ENCODE measurements around the gene SV2A. TPM values are rescaled to one million over a fixed set of nuclear protein-coding genes. Genes with fewer than 3 reads are reported as not detected.

The SV2A gene
- polyA plus RNA-seq, 1 donor (not counting 4 experiments of a cell fraction or from before 2014, with no cell fraction given): 0.28 TPM

GRCh38 chr1:149903836-149904491 is 13.7 kb downstream of the SV2A start:
- no peaks in the 10 kb centered on the region for H3K9me3 ChIP-seq (ENCODE audit: control insufficient read depth, low read depth, low read length)
- TF ChIP-seq EZH2 (IDR thresholded peaks at IDR 0.05; ENCODE audit: low read length): no peak
- no peak for TF ChIP-seq CTCF (optimal IDR thresholded peaks at IDR 0.05 in 1 of 3, IDR thresholded peaks at IDR 0.05 in 1 of 3, conservative IDR thresholded peaks at IDR 0.05 in 1 of 3; ENCODE audit: extremely low read depth in 1 of 3, insufficient read depth in 2 of 3, low read length in 3 of 3)
- H3K27me3 ChIP-seq (ENCODE audit: control insufficient read depth, extremely low read depth, insufficient read depth, low read length): no peaks in the 10 kb centered on the region
- H3K9ac ChIP-seq (ENCODE audit: control insufficient read depth, extremely low read depth, insufficient read depth, low read length): no peak overlapping the region
- no peaks in the 10 kb centered on the region for H3K36me3 ChIP-seq (ENCODE audit: control insufficient read depth in 2 of 2, extremely low read depth in 1 of 2, insufficient read depth in 2 of 2, low read length in 2 of 2)
- no peak overlapping the region for H3K27ac ChIP-seq (ENCODE audit: control insufficient read depth, insufficient read depth, low read length)
- H3K4me3 ChIP-seq (ENCODE audit: control insufficient read depth in 2 of 3, extremely low read depth in 1 of 3, insufficient read depth in 2 of 3, low read depth in 1 of 3, low read length in 3 of 3): no peak overlapping the region
- dilution Hi-C loops (cut with MboI; ENCODE audit: extremely low pct_ligation_motif_present, low sequenced_read_pairs): no loop called here
- H4K20me1 ChIP-seq (ENCODE audit: control insufficient read depth, extremely low read depth, insufficient read depth, low read length): no peaks in the 10 kb centered on the region
- H3K4me1 ChIP-seq (ENCODE audit: control insufficient read depth, extremely low read depth, insufficient read depth, low read length): peaks cover 9% of the 10 kb centered on the region
- no peaks in the 10 kb centered on the region for H3K79me2 ChIP-seq (ENCODE audit: control insufficient read depth, insufficient read depth, low read length)
- H2AFZ ChIP-seq (ENCODE audit: control insufficient read depth, low read length): no peak overlapping the region
- H3K4me2 ChIP-seq (ENCODE audit: control insufficient read depth, extremely low read depth, insufficient read depth, low read depth, low read length): no peak overlapping the region
- no peak for FAIRE-seq
- no peak for DNase-seq (ENCODE audit: low read depth, low spot score)
- H3K9me1 ChIP-seq (ENCODE audit: control insufficient read depth, extremely low read depth, insufficient read depth, low read length): no peaks in the 10 kb centered on the region

GRCh38 chr1:149899460-149900284 is 18.0 kb downstream of the SV2A start, which contains the start of gene BOLA1:
Gene BOLA1 (plus strand): TSS chr1:149899568. CDS start chr1:149900060, 492 bp downstream.
- H3K4me3 ChIP-seq (ENCODE audit: control insufficient read depth in 2 of 3, extremely low read depth in 1 of 3, insufficient read depth in 2 of 3, low read depth in 1 of 3, low read length in 3 of 3): peak within 1 kb of the TSS; percentile 42 to 61 (median 50)
- peaks cover 9% of the 10 kb centered on the region for H3K4me1 ChIP-seq (ENCODE audit: control insufficient read depth, extremely low read depth, insufficient read depth, low read length)
- no peaks in the 10 kb centered on the region for H4K20me1 ChIP-seq (ENCODE audit: control insufficient read depth, extremely low read depth, insufficient read depth, low read length)
- FAIRE-seq (peak; percentile 73), DNase-seq (ENCODE audit: low read depth, low spot score) (no peak)
- no peaks in the 10 kb centered on the region for H3K9me1 ChIP-seq (ENCODE audit: control insufficient read depth, extremely low read depth, insufficient read depth, low read length)
- peak within 1 kb of the TSS; percentile 50 for H3K27ac ChIP-seq (ENCODE audit: control insufficient read depth, insufficient read depth, low read length)
- dilution Hi-C loops (cut with MboI; ENCODE audit: extremely low pct_ligation_motif_present, low sequenced_read_pairs): no loop called here
- H3K79me2 ChIP-seq (ENCODE audit: control insufficient read depth, insufficient read depth, low read length): no peaks in the 10 kb centered on the region
- TF ChIP-seq EZH2 (IDR thresholded peaks at IDR 0.05; ENCODE audit: low read length): no peak
- no peak for TF ChIP-seq CTCF (optimal IDR thresholded peaks at IDR 0.05 in 1 of 3, IDR thresholded peaks at IDR 0.05 in 1 of 3, conservative IDR thresholded peaks at IDR 0.05 in 1 of 3; ENCODE audit: extremely low read depth in 1 of 3, insufficient read depth in 2 of 3, low read length in 3 of 3)
- H3K36me3 ChIP-seq (ENCODE audit: control insufficient read depth in 2 of 2, extremely low read depth in 1 of 2, insufficient read depth in 2 of 2, low read length in 2 of 2): no peaks in the 10 kb centered on the region
- H2AFZ ChIP-seq (ENCODE audit: control insufficient read depth, low read length): peak within 1 kb of the TSS; percentile 67
- no peaks in the 10 kb centered on the region for H3K27me3 ChIP-seq (ENCODE audit: control insufficient read depth, extremely low read depth, insufficient read depth, low read length)
- no peaks in the 10 kb centered on the region for H3K9me3 ChIP-seq (ENCODE audit: control insufficient read depth, low read depth, low read length)
- H3K4me2 ChIP-seq (ENCODE audit: control insufficient read depth, extremely low read depth, insufficient read depth, low read depth, low read length): peak within 1 kb of the TSS; percentile 70
- peak within 1 kb of the TSS; percentile 63 for H3K9ac ChIP-seq (ENCODE audit: control insufficient read depth, extremely low read depth, insufficient read depth, low read length)

Measured in keratinocyte (primary cell).